HepG2 (cell line): ENCODE results near the gene SAYSD1. TPM values are rescaled to one million over a fixed set of nuclear protein-coding genes. Genes with fewer than 3 reads are reported as not detected.

Experiments
- ATAC-seq: fragments of 200-7000 bp; cut with Tn5 transposase; 3 replicates; pipeline ENCODE4 v1.9.1; 2020; ENCODE audit warnings: mild to moderate bottlenecking, moderate library complexity
- BruUV-seq: library from RNA; stranded (reverse); fragments of 400-500 nt; replicated peaks from 2 replicates; lab custom pipeline; 2021; lab: Mats Ljungman, UMichigan
- CTCF ChIA-PET: fragments of 300-600 bp; formaldehyde crosslinking; extraction: SDS; loops from one replicate; lab custom pipeline; 2021; ENCODE audit warnings: low total read pairs, inconsistent platforms, low intra/inter-chr PET ratio; lab: Yijun Ruan, JAX
- POLR2A ChIA-PET: fragments of 350-600 bp; sonication (Branson Sonifier 250); formaldehyde crosslinking; loops from one replicate; lab custom pipeline; 2020; ENCODE audit warnings: antibody characterized with exemption, inconsistent platforms; lab: Yijun Ruan, JAX
- DNase-seq: peaks from one replicate; pipeline ENCODE4 v3.0.0-alpha.2; 2015; ENCODE audit warnings: low spot score
- FAIRE-seq: peaks from 3 replicates; lab custom pipeline; 2011; peaks lifted over from hg19 to GRCh38; lab: Jason Lieb, UNC
- H2AFZ ChIP-seq: one replicate; pipeline ENCODE4 v1.6.1; 2011; ENCODE audit warnings: low read length, inconsistent platforms
- H3K27ac ChIP-seq: fragments of 300-600 bp; 3 replicates; pipeline ENCODE4 v1.8.0; 2011; ENCODE audit warnings: mixed run types, mild to moderate bottlenecking, mixed read lengths, low read length, inconsistent platforms; ENCODE audit not compliant: insufficient read depth; ENCODE audit errors: extremely low read length
- H3K27me3 ChIP-seq, 2 experiments: fragments of 200-600 bp in 1 of 2; 2 replicates in 1 of 2; 3 replicates in 1 of 2; pipeline versions ENCODE4 v1.6.0 to v1.8.0; 2011; ENCODE audit warnings: low read length in 2 of 2, mild to moderate bottlenecking in 2 of 2, moderate library complexity in 2 of 2, inconsistent platforms in 1 of 2; ENCODE audit not compliant: insufficient read depth in 2 of 2, control insufficient read depth in 1 of 2
- H3K36me3 ChIP-seq, 2 experiments: fragments of 200-600 bp in 1 of 2; replicated peaks in 1 of 2; 2 replicates in 1 of 2; 3 replicates in 1 of 2; pipeline versions ENCODE4 v1.5.1 to v1.8.0; 2011; ENCODE audit warnings: low read length in 2 of 2, inconsistent platforms in 1 of 2; ENCODE audit not compliant: insufficient read depth in 2 of 2, control insufficient read depth in 1 of 2
- H3K4me1 ChIP-seq: 2 replicates; pipeline ENCODE4 v1.5.1; 2012; ENCODE audit warnings: low read length, inconsistent platforms; ENCODE audit not compliant: insufficient read depth
- H3K4me2 ChIP-seq: 2 replicates; pipeline ENCODE4 v1.6.0; 2011; ENCODE audit warnings: low read depth, low read length, inconsistent platforms
- H3K4me3 ChIP-seq, 3 experiments: fragments of 200-600 bp in 1 of 3; sonication (generic), shearing (Covaris generic) in 1 of 3; replicated peaks in 1 of 3; 2 replicates each; pipeline ENCODE4 v1.5.1; 2011 to 2016; ENCODE audit warnings: low read length in 3 of 3, inconsistent platforms in 2 of 3, low read depth in 2 of 3, mild to moderate bottlenecking in 2 of 3, control low read depth in 1 of 3, mixed read lengths in 1 of 3; ENCODE audit not compliant: insufficient read depth in 1 of 3
- H3K79me2 ChIP-seq: one replicate; pipeline ENCODE4 v1.6.1; 2011; ENCODE audit warnings: low read length, inconsistent platforms; ENCODE audit not compliant: insufficient read depth
- H3K9ac ChIP-seq: 2 replicates; pipeline ENCODE4 v1.6.0; 2011; ENCODE audit warnings: mild to moderate bottlenecking, low read depth, low read length, inconsistent platforms; ENCODE audit not compliant: insufficient read depth
- H3K9me3 ChIP-seq: 2 replicates; pipeline ENCODE4 v1.5.1; 2012; ENCODE audit warnings: mild to moderate bottlenecking, low read length
- H4K20me1 ChIP-seq: 2 replicates; pipeline ENCODE4 v1.6.0; 2011; ENCODE audit warnings: inconsistent platforms, mild to moderate bottlenecking, low read length, moderate library complexity; ENCODE audit not compliant: insufficient read depth
- ATAD3A ChIP-seq: sonication (generic); formaldehyde crosslinking; IDR thresholded peaks from 2 replicates; pipeline ENCODE4 v1.4.0; 2020; ENCODE audit warnings: missing genetic modification reagents
- CCAR2 ChIP-seq: fragments of 200-400 bp; formaldehyde crosslinking; optimal IDR thresholded peaks from 2 replicates; pipeline ENCODE3; 2018; ENCODE audit warnings: low read depth, mild to moderate bottlenecking, low read length, moderate library complexity
- HNRNPH1 ChIP-seq: fragments of 200-400 bp; formaldehyde crosslinking; optimal IDR thresholded peaks from 2 replicates; pipeline ENCODE3; 2017; ENCODE audit warnings: mild to moderate bottlenecking, low read depth, low read length
- ISL2 ChIP-seq: sonication (generic); formaldehyde crosslinking; IDR thresholded peaks from 2 replicates; pipeline ENCODE4 v1.5.0; 2020; ENCODE audit warnings: missing genetic modification reagents
- NCOA5 ChIP-seq: sonication (generic); formaldehyde crosslinking; IDR thresholded peaks from 2 replicates; pipeline ENCODE4 v1.4.0; 2020; ENCODE audit warnings: missing genetic modification reagents
- NCOR1 ChIP-seq: fragments of 200-600 bp; sonication (generic); IDR thresholded peaks from 2 replicates; pipeline ENCODE4 v1.7.0; 2017; ENCODE audit warnings: antibody characterized with exemption, low read length, borderline replicate concordance
- NFAT5 ChIP-seq: sonication (generic); formaldehyde crosslinking; IDR thresholded peaks from 2 replicates; pipeline ENCODE4 v1.4.0; 2020; ENCODE audit warnings: missing genetic modification reagents
- NFE2L2 ChIP-seq: fragments of 150-350 bp; IDR thresholded peaks from 2 replicates; pipeline ENCODE4 v1.6.1; 2014; ENCODE audit warnings: low read length
- NR2C2 ChIP-seq: sonication (generic); formaldehyde crosslinking; IDR thresholded peaks from 2 replicates; pipeline ENCODE4 v1.4.0; 2020; ENCODE audit warnings: missing genetic modification reagents, mild to moderate bottlenecking, moderate library complexity, borderline replicate concordance
- RARA ChIP-seq: IDR thresholded peaks from 2 replicates; pipeline ENCODE4 v1.6.1; 2016; ENCODE audit warnings: missing genetic modification reagents, missing compliant biosample characterization
- RBM39 ChIP-seq: fragments of 200-400 bp; formaldehyde crosslinking; IDR thresholded peaks from one replicate; pipeline ENCODE4 v1.6.1; 2018; ENCODE audit warnings: antibody characterized with exemption, mild to moderate bottlenecking, low read depth, low read length; ENCODE audit not compliant: poor library complexity, severe bottlenecking
- SMAD3 ChIP-seq: sonication (generic); formaldehyde crosslinking; IDR thresholded peaks from 2 replicates; pipeline ENCODE4 v1.4.0; 2020; ENCODE audit warnings: missing genetic modification reagents
- STAG1 ChIP-seq: sonication (generic); formaldehyde crosslinking; IDR thresholded peaks from 2 replicates; pipeline ENCODE4 v1.4.0; 2020; ENCODE audit warnings: missing genetic modification reagents
- ZNF496 ChIP-seq: sonication (generic); formaldehyde crosslinking; IDR thresholded peaks from 2 replicates; pipeline ENCODE4 v1.8.1; 2023; ENCODE audit warnings: mild to moderate bottlenecking, moderate library complexity, missing genetic modification reagents; ENCODE audit not compliant: insufficient replicate concordance
- ZNF556 ChIP-seq: sonication (generic); formaldehyde crosslinking; IDR thresholded peaks from 2 replicates; pipeline ENCODE4 v1.4.0; 2020; ENCODE audit warnings: mild to moderate bottlenecking, missing genetic modification reagents, borderline replicate concordance
- ZNF616 ChIP-seq: sonication (generic); formaldehyde crosslinking; IDR thresholded peaks from 2 replicates; pipeline ENCODE4 v1.5.0; 2020; ENCODE audit warnings: low read depth, mild to moderate bottlenecking, missing genetic modification reagents
- ZNF713 ChIP-seq: sonication (generic); formaldehyde crosslinking; IDR thresholded peaks from 2 replicates; pipeline ENCODE4 v1.4.0; 2020; ENCODE audit warnings: mild to moderate bottlenecking, missing genetic modification reagents
- ZNF724P ChIP-seq: sonication (generic); formaldehyde crosslinking; IDR thresholded peaks from 2 replicates; pipeline ENCODE4 v1.8.0; 2022; ENCODE audit warnings: missing genetic modification reagents, borderline replicate concordance
- ZNF746 ChIP-seq: sonication (generic); formaldehyde crosslinking; IDR thresholded peaks from 2 replicates; pipeline ENCODE4 v1.8.0; 2022; ENCODE audit warnings: mild to moderate bottlenecking, missing genetic modification reagents
- ZSCAN31 ChIP-seq: sonication (generic); formaldehyde crosslinking; IDR thresholded peaks from 2 replicates; pipeline ENCODE4 v1.5.0; 2020; ENCODE audit warnings: low read depth, mild to moderate bottlenecking, missing genetic modification reagents
- WGBS: methylation state at CpG from one replicate; pipeline ENCODE4 v1.1.6; 2017; ENCODE audit warnings: low lambda C conversion rate; 5-methylcytosine and 5-hydroxymethylcytosine counted together
- in situ Hi-C: cut with HindIII; loops from 2 replicates; pipeline ENCODE4 v1.10.0; 2017; ENCODE audit warnings: low pct_unique_long_range_greater_than_20kb; ENCODE audit not compliant: extremely low pct_ligation_motif_present
- intact Hi-C: fragments of 100-400 bp; cut with micrococcal nuclease; formaldehyde crosslinking; loops from one replicate; pipeline ENCODE4 v1.10.0; 2022; ENCODE audit not compliant: unreplicated experiment
- polyA plus RNA-seq, 8 experiments: library from polyadenylated mRNA; depleted of rRNA in 3 of 8; stranded (reverse) in 7 of 8; unstranded in 1 of 8; fragments of >200 nt; fragmentation: Illumina TruSeq in 4 of 8; extraction: Trizol in 4 of 8; gene quantifications; 2 replicates each; pipeline versions ENCODE4 v1.2.1 to v1.2.3, GENCODE V29; 2011 to 2016; ENCODE audit warnings: low read depth in 4 of 8, missing spikeins in 1 of 8, mixed read lengths in 1 of 8; ENCODE audit not compliant: insufficient read depth in 1 of 8
- total RNA-seq, 5 experiments: library from RNA; depleted of rRNA; stranded (reverse); fragments of >200 nt; fragmentation: Illumina TruSeq; extraction: Trizol; gene quantifications; 2 replicates each; pipeline ENCODE4 v1.2.3, GENCODE V29; 2016; ENCODE audit warnings: low read depth in 1 of 5

Gene SAYSD1
- total and polyA plus RNA-seq, 2 of the 13 experiments (the other 11 are each of a cell fraction or from before 2014, with no cell fraction given) = 10.1 to 16.0 TPM

- ChIA-PET POLR2A (no interaction called here), CTCF (no interaction called here)
- ATAC-seq (no peak), DNase-seq (no peak), FAIRE-seq (no peak)
- no peak overlapping the region for H3K4me2 ChIP-seq
- WGBS = 2% methylated on average over 6 of the region's 6 CpGs
- no peaks in the 10 kb centered on the region for H4K20me1 ChIP-seq
- no peaks in the 10 kb centered on the region for H3K79me2 ChIP-seq
- H3K27ac ChIP-seq = no peak overlapping the region
- H2AFZ ChIP-seq = no peak overlapping the region
- peaks cover 0 to 33% of the 10 kb centered on the region in 2 experiments; a peak in 2 of 5 replicates for H3K27me3 ChIP-seq
- BruUV-seq = no TSS peak
- H3K4me1 ChIP-seq = no peaks in the 10 kb centered on the region
- no peaks in the 10 kb centered on the region for H3K36me3 ChIP-seq
- in situ Hi-C loops (no loop called here), intact Hi-C loops (no loop called here)
- H3K9ac ChIP-seq = no peak overlapping the region
- no peak overlapping the region for H3K4me3 ChIP-seq
- H3K9me3 ChIP-seq = no peaks in the 10 kb centered on the region
- TF ChIP-seq RBM39 (no peak), NFE2L2 (no peak), ZNF556 (CRISPR knock-in tag) (no peak), CCAR2 (no peak), NCOR1 (no peak), ZSCAN31 (CRISPR knock-in tag) (no peak), STAG1 (CRISPR knock-in tag) (no peak), ZNF616 (CRISPR knock-in tag) (no peak), ZNF713 (no peak), HNRNPH1 (no peak), RARA (CRISPR knock-in tag) (no peak), ZNF746 (CRISPR knock-in tag) (no peak), SMAD3 (CRISPR knock-in tag) (no peak), NFAT5 (CRISPR knock-in tag) (no peak), ZNF724P (CRISPR knock-in tag) (no peak), NR2C2 (CRISPR knock-in tag) (no peak), ZNF496 (CRISPR knock-in tag) (no peak), NCOA5 (CRISPR knock-in tag) (no peak), ATAD3A (CRISPR knock-in tag) (no peak), ISL2 (no peak)
Measured at GRCh38 chr6:39086711-39087110, 28.3 kb downstream of the SAYSD1 start.
